ENCODE results near the gene OOSP1.
"Not testable (repeated sequence)": the region's sequence is repeated elsewhere in the genome, so short reads cannot be mapped to it uniquely, and the experiment has no call there.

The OOSP1 gene, protein sequence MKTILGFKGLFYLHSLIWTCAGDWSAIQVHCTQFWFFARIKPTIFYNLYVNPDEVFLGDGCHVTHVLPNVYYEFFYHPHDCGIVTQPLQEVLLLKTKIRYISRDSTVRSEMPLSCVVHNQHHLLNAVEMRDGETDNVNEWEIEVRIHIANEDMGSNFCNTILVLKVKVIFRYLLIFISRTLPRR

DNA sequence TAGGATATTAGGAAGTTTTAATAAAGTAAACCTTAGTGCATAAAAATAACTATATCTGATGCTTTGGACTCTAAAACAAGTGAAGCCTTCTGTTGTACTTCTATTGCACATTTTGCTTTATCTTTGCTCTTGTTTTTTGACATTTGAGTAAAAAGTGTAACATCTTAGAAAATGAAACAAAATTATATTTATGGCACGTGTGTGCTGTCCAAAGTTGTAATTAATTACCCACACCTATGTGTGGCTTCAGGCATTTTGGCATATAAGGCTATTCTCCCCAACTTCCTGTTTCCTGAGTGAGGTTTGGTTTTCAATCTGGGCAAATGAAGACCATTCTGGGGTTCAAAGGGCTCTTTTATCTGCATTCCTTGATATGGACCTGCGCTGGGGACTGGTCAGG, at the start of gene OOSP1:
TSS of gene OOSP1 (plus strand) at position 301 of the 400 bp plus-strand sequence. CDS start at position 324, 23 bp downstream.
- no peaks in the 10 kb centered on the region for H3K9me3 ChIP-seq (ENCODE audit: control insufficient read depth, insufficient read depth, low read depth, low read length)
- H3K27me3 ChIP-seq (ENCODE audit: control insufficient read depth, insufficient read depth, low read length): no peaks in the 10 kb centered on the region
- no peak within 1 kb of the TSS for H3K9ac ChIP-seq (ENCODE audit: low read length)
- H3K36me3 ChIP-seq (ENCODE audit: control insufficient read depth, insufficient read depth, low read length): no peaks in the 10 kb centered on the region
- H3K4me3 ChIP-seq (ENCODE audit: low read depth, low read length): no peak within 1 kb of the TSS
- H3K4me1 ChIP-seq (ENCODE audit: control insufficient read depth, insufficient read depth, low read length): no peaks in the 10 kb centered on the region
- no peak within 1 kb of the TSS for H3K27ac ChIP-seq (ENCODE audit: low read depth, low read length)

DNA sequence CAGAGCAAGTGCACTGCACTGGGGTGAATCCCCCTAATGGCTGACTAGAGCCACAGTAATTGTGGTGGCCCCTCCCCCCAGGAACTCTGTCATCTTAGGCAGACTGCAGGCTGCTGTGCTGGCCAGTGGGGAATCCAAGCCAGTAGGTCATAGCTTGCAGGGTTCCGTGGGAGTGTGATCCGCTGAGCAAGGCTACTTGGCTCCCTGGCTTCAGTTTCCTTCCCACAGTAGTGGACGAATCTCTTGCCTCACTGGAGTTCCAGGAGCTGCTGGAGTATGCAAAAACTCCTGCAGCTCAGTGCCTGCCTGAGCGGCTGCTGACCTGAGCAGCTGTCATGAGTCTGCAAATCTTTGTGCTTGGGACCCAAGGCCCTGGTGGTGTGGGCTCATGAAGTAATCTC, 46.5 kb upstream of the OOSP1 start:
- no peaks in the 10 kb centered on the region for H3K36me3 ChIP-seq (ENCODE audit: control insufficient read depth, insufficient read depth, low read length)
- H3K9me3 ChIP-seq (ENCODE audit: control insufficient read depth, insufficient read depth, low read depth, low read length): peaks cover 7% of the 10 kb centered on the region; the same call in 1 of the 2 replicates
- peaks cover 11% of the 10 kb centered on the region for H3K4me1 ChIP-seq (ENCODE audit: control insufficient read depth, insufficient read depth, low read length)
- H3K9ac ChIP-seq (ENCODE audit: low read length): peak overlapping the region; percentile 23
- no peak overlapping the region for H3K27ac ChIP-seq (ENCODE audit: low read depth, low read length)
- H3K27me3 ChIP-seq (ENCODE audit: control insufficient read depth, insufficient read depth, low read length): no peaks in the 10 kb centered on the region
- peak overlapping the region; percentile 28 for H3K4me3 ChIP-seq (ENCODE audit: low read depth, low read length)

- H3K4me3 ChIP-seq (ENCODE audit: low read depth, low read length): no peak overlapping the region
- H3K27me3 ChIP-seq (ENCODE audit: control insufficient read depth, insufficient read depth, low read length): no peaks in the 10 kb centered on the region
- H3K36me3 ChIP-seq (ENCODE audit: control insufficient read depth, insufficient read depth, low read length): no peaks in the 10 kb centered on the region
- H3K27ac ChIP-seq (ENCODE audit: low read depth, low read length): no peak overlapping the region
- H3K9me3 ChIP-seq (ENCODE audit: control insufficient read depth, insufficient read depth, low read depth, low read length): no peaks in the 10 kb centered on the region
- no peak overlapping the region for H3K9ac ChIP-seq (ENCODE audit: low read length)
- peaks cover 11% of the 10 kb centered on the region for H3K4me1 ChIP-seq (ENCODE audit: control insufficient read depth, insufficient read depth, low read length)
Measured at GRCh38 chr11:59894616-59895015, 43.6 kb upstream of the OOSP1 start.

DNA sequence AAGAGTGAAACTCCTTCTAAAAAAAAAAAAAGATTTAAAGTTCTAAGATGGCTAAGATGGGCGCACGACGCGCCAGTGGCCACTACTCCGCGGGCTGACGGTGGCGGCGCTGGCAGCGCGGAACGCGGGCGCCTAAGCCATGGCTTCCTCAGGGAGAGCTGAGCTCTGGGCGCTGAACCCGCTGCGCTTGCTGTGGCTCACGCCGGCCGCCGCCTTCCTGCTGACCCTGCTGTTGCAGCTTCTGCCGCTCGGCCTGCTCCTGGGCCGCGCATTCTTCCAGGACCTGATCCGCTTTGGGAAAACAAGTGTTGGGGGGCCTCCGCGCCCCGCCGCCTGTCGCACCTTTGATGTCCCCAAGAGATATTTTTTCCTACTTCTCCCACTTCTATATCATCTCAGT, 40.2 kb upstream of the OOSP1 start:
- H3K36me3 ChIP-seq (ENCODE audit: control insufficient read depth, insufficient read depth, low read length): no peaks in the 10 kb centered on the region
- no peaks in the 10 kb centered on the region; the same call in 1 of the 2 replicates for H3K4me1 ChIP-seq (ENCODE audit: control insufficient read depth, insufficient read depth, low read length)
- no peaks in the 10 kb centered on the region for H3K9me3 ChIP-seq (ENCODE audit: control insufficient read depth, insufficient read depth, low read depth, low read length)
- H3K27me3 ChIP-seq (ENCODE audit: control insufficient read depth, insufficient read depth, low read length): no peaks in the 10 kb centered on the region
- no peak overlapping the region for H3K4me3 ChIP-seq (ENCODE audit: low read depth, low read length)
- no peak overlapping the region for H3K9ac ChIP-seq (ENCODE audit: low read length)
- H3K27ac ChIP-seq (ENCODE audit: low read depth, low read length): no peak overlapping the region

- H3K36me3 ChIP-seq (ENCODE audit: control insufficient read depth, insufficient read depth, low read length): no peaks in the 10 kb centered on the region
- H3K9me3 ChIP-seq (ENCODE audit: control insufficient read depth, insufficient read depth, low read depth, low read length): no peaks in the 10 kb centered on the region
- no peak overlapping the region for H3K9ac ChIP-seq (ENCODE audit: low read length)
- H3K27me3 ChIP-seq (ENCODE audit: control insufficient read depth, insufficient read depth, low read length): no peaks in the 10 kb centered on the region
- H3K27ac ChIP-seq (ENCODE audit: low read depth, low read length): no peak overlapping the region
- no peak overlapping the region for H3K4me3 ChIP-seq (ENCODE audit: low read depth, low read length)
- no peaks in the 10 kb centered on the region; the same call in 1 of the 2 replicates for H3K4me1 ChIP-seq (ENCODE audit: control insufficient read depth, insufficient read depth, low read length)
Measured at GRCh38 chr11:59898650-59899049, 39.6 kb upstream of the OOSP1 start.

DNA sequence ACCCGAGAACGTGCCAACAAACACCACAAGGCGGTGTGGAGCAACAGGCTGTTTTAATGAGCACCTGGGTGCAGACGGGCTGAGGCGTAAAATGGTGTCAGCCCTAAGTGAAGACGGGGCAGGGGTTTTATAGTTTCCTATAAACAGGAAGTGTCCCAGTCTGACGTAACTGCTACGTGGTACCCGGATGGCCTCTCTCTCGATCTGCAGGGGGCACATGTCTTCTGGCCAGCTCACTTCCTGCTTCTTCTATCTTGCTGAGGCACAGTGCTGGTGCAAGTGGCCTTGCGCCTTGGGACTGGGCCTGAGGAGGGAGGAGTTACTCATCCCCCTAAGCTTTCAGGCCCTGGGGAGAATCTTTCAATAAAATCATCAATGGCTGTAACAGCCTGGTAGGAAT, 38.7 kb upstream of the OOSP1 start:
- Histone ChIP-seq H3K36me3 (ENCODE audit: control insufficient read depth, insufficient read depth, low read length) (no peaks in the 10 kb centered on the region), H3K27ac (ENCODE audit: low read depth, low read length) (no peak overlapping the region), H3K9me3 (ENCODE audit: control insufficient read depth, insufficient read depth, low read depth, low read length) (no peaks in the 10 kb centered on the region), H3K27me3 (ENCODE audit: control insufficient read depth, insufficient read depth, low read length) (no peaks in the 10 kb centered on the region), H3K4me1 (ENCODE audit: control insufficient read depth, insufficient read depth, low read length) (no peaks in the 10 kb centered on the region; the same call in 1 of the 2 replicates), H3K9ac (ENCODE audit: low read length) (no peak overlapping the region), H3K4me3 (ENCODE audit: low read depth, low read length) (no peak overlapping the region)

DNA sequence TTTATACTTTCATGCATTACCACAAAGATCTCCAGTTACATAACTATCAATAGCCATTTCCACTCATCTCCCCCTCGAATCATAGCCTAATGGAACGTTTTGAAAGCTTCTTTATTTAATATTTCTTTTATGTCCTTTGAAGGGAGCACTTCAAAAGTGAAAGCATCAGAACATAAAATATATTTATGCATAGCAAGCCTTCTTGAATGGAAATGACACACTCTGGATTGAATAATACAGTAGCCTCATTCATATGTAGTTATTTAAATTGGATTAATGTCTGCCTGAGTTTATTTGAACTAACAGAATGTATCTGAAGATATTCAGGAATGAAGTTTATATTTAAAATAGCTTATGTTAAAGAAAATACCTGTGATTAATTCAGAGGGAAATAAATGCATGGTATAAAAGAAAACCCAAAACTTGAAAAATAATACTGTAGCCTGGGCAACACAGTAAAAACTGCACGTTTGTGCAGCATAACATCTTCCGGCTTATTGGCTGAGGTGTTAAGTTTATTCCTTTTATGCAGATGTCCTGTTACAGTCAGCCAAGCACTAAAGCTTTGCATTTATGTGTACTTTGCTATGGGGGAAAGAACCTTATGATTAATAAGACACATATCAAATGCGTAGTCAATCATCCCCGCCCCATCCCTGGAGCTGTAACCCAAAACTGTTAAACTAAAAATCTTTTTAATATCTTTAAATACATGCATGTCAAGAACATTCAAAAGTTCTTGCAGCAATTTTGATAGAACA, 37.7 kb upstream of the OOSP1 start:
- H3K9ac ChIP-seq (ENCODE audit: low read length): no peak overlapping the region
- H3K4me3 ChIP-seq (ENCODE audit: low read depth, low read length): no peak overlapping the region
- no peaks in the 10 kb centered on the region for H3K27me3 ChIP-seq (ENCODE audit: control insufficient read depth, insufficient read depth, low read length)
- H3K36me3 ChIP-seq (ENCODE audit: control insufficient read depth, insufficient read depth, low read length): no peaks in the 10 kb centered on the region
- no peaks in the 10 kb centered on the region; the same call in 1 of the 2 replicates for H3K4me1 ChIP-seq (ENCODE audit: control insufficient read depth, insufficient read depth, low read length)
- no peak overlapping the region for H3K27ac ChIP-seq (ENCODE audit: low read depth, low read length)
- no peaks in the 10 kb centered on the region for H3K9me3 ChIP-seq (ENCODE audit: control insufficient read depth, insufficient read depth, low read depth, low read length)

DNA sequence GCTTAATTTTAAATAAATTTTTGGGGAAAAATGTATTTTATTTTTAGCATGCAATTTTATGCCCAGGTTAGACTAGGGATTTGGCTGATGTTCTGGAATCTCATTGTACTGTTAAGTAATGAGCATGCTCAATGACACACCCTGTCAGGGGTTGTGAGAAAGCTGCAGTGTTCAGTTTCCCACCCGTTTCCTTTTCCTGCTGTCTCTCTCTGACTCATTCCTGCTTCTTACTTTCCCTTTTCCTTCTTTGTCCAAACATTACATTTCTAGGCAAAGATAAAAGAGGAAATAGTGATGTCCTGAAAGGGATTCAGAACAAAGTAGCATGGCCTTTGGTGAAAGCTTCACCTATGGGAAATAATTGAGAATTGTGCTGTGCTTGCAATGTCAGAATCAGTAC, 36.9 kb upstream of the OOSP1 start:
- Histone ChIP-seq H3K9ac (ENCODE audit: low read length) (no peak overlapping the region), H3K4me3 (ENCODE audit: low read depth, low read length) (no peak overlapping the region), H3K27me3 (ENCODE audit: control insufficient read depth, insufficient read depth, low read length) (no peaks in the 10 kb centered on the region), H3K4me1 (ENCODE audit: control insufficient read depth, insufficient read depth, low read length) (no peaks in the 10 kb centered on the region; the same call in 1 of the 2 replicates), H3K36me3 (ENCODE audit: control insufficient read depth, insufficient read depth, low read length) (no peaks in the 10 kb centered on the region), H3K9me3 (ENCODE audit: control insufficient read depth, insufficient read depth, low read depth, low read length) (no peaks in the 10 kb centered on the region), H3K27ac (ENCODE audit: low read depth, low read length) (no peak overlapping the region)

DNA sequence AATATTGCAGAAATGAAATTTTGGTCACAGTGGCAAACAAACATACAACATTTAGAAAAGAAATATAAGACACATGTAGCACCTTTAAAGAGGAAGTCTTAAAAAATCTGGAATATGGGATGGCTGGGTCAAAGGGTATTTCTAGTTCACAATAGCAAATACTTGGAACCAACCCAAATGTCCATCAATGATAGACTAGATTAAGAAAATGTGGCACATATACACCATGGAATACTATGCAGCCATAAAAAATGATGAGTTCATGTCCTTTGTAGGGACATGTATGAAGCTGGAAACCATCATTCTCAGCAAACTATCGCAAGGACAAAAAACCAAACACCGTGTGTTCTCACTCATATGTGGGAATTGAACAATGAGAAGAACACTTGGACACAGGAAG, 34.7 kb upstream of the OOSP1 start:
- not testable (repeated sequence) for H3K9ac ChIP-seq (ENCODE audit: low read length); H3K9me3 ChIP-seq (ENCODE audit: control insufficient read depth, insufficient read depth, low read depth, low read length); H3K36me3 ChIP-seq (ENCODE audit: control insufficient read depth, insufficient read depth, low read length)

GRCh38 chr11:59918480-59918879, 19.8 kb upstream of the OOSP1 start:
- no peak overlapping the region for H3K27ac ChIP-seq (ENCODE audit: low read depth, low read length)
- no peaks in the 10 kb centered on the region for H3K36me3 ChIP-seq (ENCODE audit: control insufficient read depth, insufficient read depth, low read length)
- H3K27me3 ChIP-seq (ENCODE audit: control insufficient read depth, insufficient read depth, low read length): no peaks in the 10 kb centered on the region
- peaks cover 26% of the 10 kb centered on the region for H3K9me3 ChIP-seq (ENCODE audit: control insufficient read depth, insufficient read depth, low read depth, low read length)
- no peak overlapping the region for H3K9ac ChIP-seq (ENCODE audit: low read length)
- H3K4me1 ChIP-seq (ENCODE audit: control insufficient read depth, insufficient read depth, low read length): no peaks in the 10 kb centered on the region
- no peak overlapping the region for H3K4me3 ChIP-seq (ENCODE audit: low read depth, low read length)

More for the DNA sequence above, 34.7 kb upstream of the OOSP1 start:
- not testable (repeated sequence) for H3K27ac ChIP-seq (ENCODE audit: low read depth, low read length); H3K27me3 ChIP-seq (ENCODE audit: control insufficient read depth, insufficient read depth, low read length); H3K4me1 ChIP-seq (ENCODE audit: control insufficient read depth, insufficient read depth, low read length); H3K4me3 ChIP-seq (ENCODE audit: low read depth, low read length)

DNA sequence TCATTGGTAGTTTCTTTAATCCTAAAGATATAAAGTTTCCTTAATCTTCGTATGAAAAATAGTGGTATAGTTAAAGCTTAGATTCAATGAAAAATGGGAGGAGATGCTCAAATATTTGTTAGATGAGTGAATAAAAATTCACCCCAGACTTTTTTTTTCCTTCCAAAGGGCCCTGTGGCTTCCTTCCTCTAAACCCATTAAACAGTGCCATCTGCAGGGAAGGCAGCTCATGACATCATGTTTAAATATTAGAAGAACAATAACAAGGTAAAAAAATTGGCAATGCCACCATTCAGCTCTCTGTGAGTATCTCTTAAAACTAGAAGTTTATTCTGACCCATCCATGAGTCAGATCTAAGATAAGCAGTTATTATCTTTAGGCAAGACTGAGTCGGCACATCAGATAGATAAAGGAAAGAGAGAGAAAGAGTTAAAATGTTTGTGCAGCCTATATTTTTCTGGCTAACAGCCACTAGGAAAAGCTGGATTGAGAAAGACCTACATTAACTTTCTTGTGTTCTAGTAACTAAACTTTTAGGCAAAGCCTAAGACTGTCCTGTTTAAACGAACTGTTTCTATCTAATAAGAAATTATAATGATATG, 19.1 kb upstream of the OOSP1 start:
- Histone ChIP-seq H3K27me3 (ENCODE audit: control insufficient read depth, insufficient read depth, low read length) (no peaks in the 10 kb centered on the region), H3K4me3 (ENCODE audit: low read depth, low read length) (no peak overlapping the region), H3K9me3 (ENCODE audit: control insufficient read depth, insufficient read depth, low read depth, low read length) (peaks cover 32% of the 10 kb centered on the region), H3K27ac (ENCODE audit: low read depth, low read length) (no peak overlapping the region), H3K36me3 (ENCODE audit: control insufficient read depth, insufficient read depth, low read length) (no peaks in the 10 kb centered on the region), H3K4me1 (ENCODE audit: control insufficient read depth, insufficient read depth, low read length) (no peaks in the 10 kb centered on the region), H3K9ac (ENCODE audit: low read length) (no peak overlapping the region)
